Calu3 (cell line): ENCODE results near the gene LRRC47. TPM values are rescaled to one million over a fixed set of nuclear protein-coding genes. Genes with fewer than 3 reads are reported as not detected.

Experiments
- BruUV-seq: library from RNA; stranded (reverse); fragments of 400-500 nt; replicated peaks from 2 replicates; lab custom pipeline; 2021; lab: Mats Ljungman, UMichigan
- CTCF ChIA-PET: fragments of 300-600 bp; sonication (Branson Sonifier 250); formaldehyde crosslinking; loops from one replicate; lab custom pipeline; 2022; ENCODE audit warnings: antibody characterized with exemption; lab: Charles Lee
- DNase-seq: peaks from one replicate; pipeline ENCODE4 v3.0.0; 2022
- H3K27ac Mint-ChIP-seq: one replicate; pipeline ENCODE4 v1.8.0; 2022; ENCODE audit warnings: mixed read lengths; ENCODE audit not compliant: unreplicated experiment
- H3K27me3 Mint-ChIP-seq: one replicate; pipeline ENCODE4 v1.8.0; 2022; ENCODE audit warnings: mixed read lengths; ENCODE audit not compliant: unreplicated experiment
- H3K36me3 Mint-ChIP-seq: one replicate; pipeline ENCODE4 v1.8.0; 2022; ENCODE audit warnings: mild to moderate bottlenecking, moderate library complexity, mixed read lengths; ENCODE audit not compliant: insufficient read depth, unreplicated experiment
- H3K4me1 Mint-ChIP-seq: one replicate; pipeline ENCODE4 v1.8.0; 2022; ENCODE audit warnings: mild to moderate bottlenecking, low read depth, mixed read lengths; ENCODE audit not compliant: unreplicated experiment
- H3K4me3 Mint-ChIP-seq: one replicate; pipeline ENCODE4 v1.8.0; 2022; ENCODE audit warnings: mild to moderate bottlenecking, low read depth, moderate library complexity, mixed read lengths; ENCODE audit not compliant: unreplicated experiment
- H3K9me3 Mint-ChIP-seq: one replicate; pipeline ENCODE4 v1.8.0; 2022; ENCODE audit warnings: low read depth, mixed read lengths; ENCODE audit not compliant: unreplicated experiment
- intact Hi-C: fragments of 100-400 bp; cut with micrococcal nuclease; formaldehyde crosslinking; loops from one replicate; pipeline ENCODE4 v1.10.0; 2022; ENCODE audit not compliant: unreplicated experiment
- total RNA-seq: library from RNA; stranded (reverse); gene quantifications from 2 replicates; pipeline ENCODE4 v1.2.3, GENCODE V29; 2022
- TF ChIP-seq, protein P1 (sequence below): fragments of 200-600 bp; IDR thresholded peaks from one replicate; pipeline ENCODE4 v1.8.0; 2022; ENCODE audit warnings: antibody characterized with exemption; ENCODE audit not compliant: unreplicated experiment

LRRC47 gene
- total RNA-seq, 1 experiment from 2014 or later, result 35.8 TPM

DNA sequence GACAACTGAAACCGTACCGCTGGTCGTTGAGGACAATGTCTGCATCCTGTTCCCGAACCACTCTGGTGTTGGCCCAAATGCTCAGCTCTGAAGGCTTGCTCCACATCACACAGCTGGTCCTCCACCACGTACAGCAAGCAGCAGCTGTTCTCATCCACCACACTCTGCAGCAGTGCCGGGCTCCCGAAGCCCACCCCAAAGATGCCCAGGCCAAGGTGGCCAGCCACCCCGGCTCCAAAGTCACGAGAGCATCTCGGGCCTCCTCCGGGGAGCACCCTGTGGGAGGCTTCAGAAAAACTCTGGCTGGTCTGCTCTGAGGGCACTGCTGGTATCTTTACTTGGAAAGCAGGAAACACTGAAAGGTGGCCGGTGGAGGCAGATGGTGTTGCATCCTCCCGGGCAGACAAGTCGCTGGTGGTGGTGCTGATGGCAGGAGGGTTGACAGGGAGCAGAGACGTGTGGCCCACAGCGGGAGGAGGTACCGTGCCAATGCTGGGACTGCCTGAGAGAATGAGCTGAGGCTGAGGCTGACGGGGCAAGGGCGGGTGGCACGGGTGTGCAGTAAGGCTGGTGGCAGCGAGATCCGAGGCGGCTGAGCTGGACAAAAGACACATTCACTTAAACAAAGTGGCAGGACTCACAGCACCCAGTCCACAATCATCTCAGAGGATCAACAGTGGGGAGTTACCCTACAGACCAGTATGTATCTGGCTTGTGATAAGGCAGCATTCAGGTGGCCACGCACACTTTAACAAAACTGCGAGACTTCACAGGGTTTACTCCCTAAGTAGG lies 50.5 kb downstream of the LRRC47 start:
- TF ChIP-seq, protein P1, sequence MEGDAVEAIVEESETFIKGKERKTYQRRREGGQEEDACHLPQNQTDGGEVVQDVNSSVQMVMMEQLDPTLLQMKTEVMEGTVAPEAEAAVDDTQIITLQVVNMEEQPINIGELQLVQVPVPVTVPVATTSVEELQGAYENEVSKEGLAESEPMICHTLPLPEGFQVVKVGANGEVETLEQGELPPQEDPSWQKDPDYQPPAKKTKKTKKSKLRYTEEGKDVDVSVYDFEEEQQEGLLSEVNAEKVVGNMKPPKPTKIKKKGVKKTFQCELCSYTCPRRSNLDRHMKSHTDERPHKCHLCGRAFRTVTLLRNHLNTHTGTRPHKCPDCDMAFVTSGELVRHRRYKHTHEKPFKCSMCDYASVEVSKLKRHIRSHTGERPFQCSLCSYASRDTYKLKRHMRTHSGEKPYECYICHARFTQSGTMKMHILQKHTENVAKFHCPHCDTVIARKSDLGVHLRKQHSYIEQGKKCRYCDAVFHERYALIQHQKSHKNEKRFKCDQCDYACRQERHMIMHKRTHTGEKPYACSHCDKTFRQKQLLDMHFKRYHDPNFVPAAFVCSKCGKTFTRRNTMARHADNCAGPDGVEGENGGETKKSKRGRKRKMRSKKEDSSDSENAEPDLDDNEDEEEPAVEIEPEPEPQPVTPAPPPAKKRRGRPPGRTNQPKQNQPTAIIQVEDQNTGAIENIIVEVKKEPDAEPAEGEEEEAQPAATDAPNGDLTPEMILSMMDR, result no peak
- no peak for DNase-seq
- no peaks in the 10 kb centered on the region for H3K9me3 Mint-ChIP-seq
- peaks cover 13% of the 10 kb centered on the region for H3K27me3 Mint-ChIP-seq
- CTCF ChIA-PET, result no interaction called here
- BruUV-seq, result no TSS peak
- H3K4me1 Mint-ChIP-seq, result peaks cover 8% of the 10 kb centered on the region
- H3K36me3 Mint-ChIP-seq, result peaks cover 6% of the 10 kb centered on the region
- intact Hi-C loops, result no loop called here
- no peak overlapping the region for H3K27ac Mint-ChIP-seq
- H3K4me3 Mint-ChIP-seq, result peak overlapping the region; percentile 24

DNA sequence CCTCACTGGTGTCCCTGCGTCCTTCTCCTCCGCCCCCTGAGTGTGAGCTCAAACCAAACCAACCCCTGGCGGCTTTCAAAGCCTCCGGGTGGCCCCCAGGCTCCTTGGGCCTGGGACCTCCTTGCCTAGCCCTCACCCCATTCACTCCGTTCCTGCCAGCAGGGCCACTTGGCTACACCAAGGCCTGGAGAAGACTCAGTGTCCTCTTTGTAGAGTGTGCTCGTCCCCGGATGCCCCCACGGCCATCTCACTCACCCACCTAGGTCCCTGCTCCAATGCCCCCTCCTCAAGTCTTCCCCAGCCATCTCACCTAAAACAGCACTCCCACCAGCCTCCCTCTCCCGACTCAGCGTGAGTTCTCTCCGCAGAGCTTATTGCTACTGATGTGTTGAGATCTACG lies 51.2 kb downstream of the LRRC47 start:
- TF ChIP-seq, protein P1, result no peak
- DNase-seq, result no peak
- H3K4me1 Mint-ChIP-seq, result peaks cover 8% of the 10 kb centered on the region
- H3K4me3 Mint-ChIP-seq, result no peak overlapping the region
- no peak overlapping the region for H3K27ac Mint-ChIP-seq
- peaks cover 6% of the 10 kb centered on the region for H3K36me3 Mint-ChIP-seq
- peaks cover 5% of the 10 kb centered on the region for H3K27me3 Mint-ChIP-seq
- intact Hi-C loops, result no loop called here
- H3K9me3 Mint-ChIP-seq, result no peaks in the 10 kb centered on the region
- CTCF ChIA-PET, result no interaction called here
- BruUV-seq, result no TSS peak

DNA sequence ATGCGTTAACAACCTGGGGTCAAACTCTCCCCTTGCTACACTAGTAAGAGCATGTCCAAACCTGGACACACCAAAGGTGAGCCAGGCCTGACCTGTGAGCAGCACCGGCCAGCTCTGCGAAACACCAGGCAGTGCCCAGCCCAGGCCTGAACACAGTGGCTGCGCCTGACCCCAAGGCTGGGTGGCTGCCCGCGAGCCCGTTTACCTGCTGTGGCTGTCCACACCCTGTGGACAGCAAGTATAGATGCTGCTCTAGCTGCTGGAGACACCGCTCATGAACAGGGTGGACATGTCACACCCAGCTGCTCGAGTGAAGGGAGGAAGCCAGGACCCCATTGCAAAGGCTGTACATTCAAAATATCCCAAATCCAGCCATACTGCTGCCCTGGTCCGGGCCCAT lies 51.7 kb downstream of the LRRC47 start:
- CTCF ChIA-PET, result no interaction called here
- no TSS peak for BruUV-seq
- H3K9me3 Mint-ChIP-seq, result no peaks in the 10 kb centered on the region
- H3K4me3 Mint-ChIP-seq, result no peak overlapping the region
- TF ChIP-seq, protein P1, result no peak
- H3K4me1 Mint-ChIP-seq, result peaks cover 8% of the 10 kb centered on the region
- DNase-seq, result no peak
- H3K36me3 Mint-ChIP-seq, result peaks cover 6% of the 10 kb centered on the region
- intact Hi-C loops, result no loop called here
- no peak overlapping the region for H3K27ac Mint-ChIP-seq
- peaks cover 1% of the 10 kb centered on the region for H3K27me3 Mint-ChIP-seq

DNA sequence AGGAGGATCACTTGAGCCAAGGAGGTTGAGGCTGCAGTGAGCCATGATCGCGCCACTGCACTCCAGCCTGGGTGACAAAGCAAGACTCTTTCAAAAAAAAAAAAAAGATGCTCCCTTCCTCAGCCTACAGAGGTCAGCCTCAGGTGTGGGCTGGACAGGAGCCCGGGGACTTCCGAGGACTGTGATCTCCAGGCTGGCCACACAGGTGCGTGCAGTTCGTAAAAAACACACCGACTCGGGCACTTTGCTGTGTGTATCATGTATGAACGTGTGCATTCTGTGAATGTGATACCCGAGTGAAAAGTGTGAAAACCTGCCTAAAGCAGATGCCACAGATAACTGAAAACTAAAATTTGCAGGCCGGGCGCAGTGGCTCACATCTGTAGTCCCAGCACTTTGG lies 52.5 kb downstream of the LRRC47 start:
- no peaks in the 10 kb centered on the region for H3K9me3 Mint-ChIP-seq
- H3K27me3 Mint-ChIP-seq, result no peaks in the 10 kb centered on the region
- H3K36me3 Mint-ChIP-seq, result peaks cover 6% of the 10 kb centered on the region
- CTCF ChIA-PET, result no interaction called here
- TF ChIP-seq, protein P1, result no peak
- BruUV-seq, result no TSS peak
- H3K4me1 Mint-ChIP-seq, result peaks cover 8% of the 10 kb centered on the region
- H3K4me3 Mint-ChIP-seq, result no peak overlapping the region
- intact Hi-C loops, result no loop called here
- no peak overlapping the region for H3K27ac Mint-ChIP-seq
- DNase-seq, result no peak
